H9 (cell line): ENCODE measurements around the gene ACKR4. TPM values are rescaled to one million over a fixed set of nuclear protein-coding genes. Genes with fewer than 3 reads are reported as not detected.

ENCODE experiments used
- DNase-seq: peaks from one replicate; pipeline ENCODE4 v3.0.0-alpha.2; 2017
- H2AFZ ChIP-seq: one replicate; pipeline ENCODE4 v1.6.1; 2013; ENCODE audit warnings: mild to moderate bottlenecking, low read length, control low read depth, moderate library complexity
- H2AK5ac ChIP-seq: 2 replicates; pipeline ENCODE4 v1.6.1; 2013; ENCODE audit warnings: low read length, control low read depth, mixed read lengths; ENCODE audit not compliant: insufficient read length
- H2BK120ac ChIP-seq: one replicate; pipeline ENCODE4 v1.6.1; 2013; ENCODE audit warnings: low read depth, mild to moderate bottlenecking, low read length, control low read depth, inconsistent platforms; ENCODE audit not compliant: poor library complexity, severe bottlenecking
- H2BK12ac ChIP-seq: 2 replicates; pipeline ENCODE4 v1.6.1; 2013; ENCODE audit warnings: low read length, control low read depth, mixed read lengths, low read depth; ENCODE audit not compliant: insufficient read length
- H2BK15ac ChIP-seq: 2 replicates; pipeline ENCODE4 v1.6.1; 2013; ENCODE audit warnings: low read depth, low read length, control low read depth
- H2BK20ac ChIP-seq: one replicate; pipeline ENCODE4 v1.6.1; 2013; ENCODE audit warnings: low read depth, mild to moderate bottlenecking, low read length, control low read depth, inconsistent platforms; ENCODE audit not compliant: poor library complexity, severe bottlenecking
- H2BK5ac ChIP-seq: 2 replicates; pipeline ENCODE4 v1.6.1; 2013; ENCODE audit warnings: low read length, control low read depth, mixed read lengths; ENCODE audit not compliant: insufficient read length
- H3K14ac ChIP-seq: 2 replicates; pipeline ENCODE4 v1.6.1; 2013; ENCODE audit warnings: low read length, control low read depth; ENCODE audit not compliant: insufficient read depth
- H3K18ac ChIP-seq: 2 replicates; pipeline ENCODE4 v1.6.1; 2013; ENCODE audit warnings: low read depth, mild to moderate bottlenecking, mixed read lengths, low read length, control low read depth; ENCODE audit not compliant: insufficient read length
- H3K23ac ChIP-seq: 2 replicates; pipeline ENCODE4 v1.6.1; 2013; ENCODE audit warnings: low read length, control low read depth, mixed read lengths, low read depth; ENCODE audit not compliant: insufficient read length
- H3K23me2 ChIP-seq: 2 replicates; pipeline ENCODE4 v1.6.1; 2013; ENCODE audit warnings: low read depth, mild to moderate bottlenecking, mixed read lengths, low read length, control low read depth; ENCODE audit not compliant: insufficient read length, poor library complexity, severe bottlenecking
- H3K27ac ChIP-seq: 2 replicates; pipeline ENCODE4 v1.5.1; 2013; ENCODE audit warnings: low read length, control low read depth, mixed read lengths, low read depth; ENCODE audit not compliant: insufficient read length
- H3K27me3 ChIP-seq: 2 replicates; pipeline ENCODE4 v1.6.1; 2013; ENCODE audit warnings: low read length, control low read depth, inconsistent platforms; ENCODE audit not compliant: insufficient read depth
- H3K4ac ChIP-seq: 2 replicates; pipeline ENCODE4 v1.6.1; 2013; ENCODE audit warnings: low read depth, mild to moderate bottlenecking, control low read depth, inconsistent platforms, low read length, moderate library complexity
- H3K4me1 ChIP-seq: 2 replicates; pipeline ENCODE4 v1.6.1; 2013; ENCODE audit warnings: low read length, control low read depth, inconsistent platforms; ENCODE audit not compliant: insufficient read depth
- H3K4me2 ChIP-seq: 2 replicates; pipeline ENCODE4 v1.6.1; 2013; ENCODE audit warnings: low read length, control low read depth, mixed read lengths; ENCODE audit not compliant: insufficient read length, insufficient read depth
- H3K56ac ChIP-seq: 2 replicates; pipeline ENCODE4 v1.6.1; 2013; ENCODE audit warnings: low read depth, mild to moderate bottlenecking, mixed read lengths, low read length, control low read depth; ENCODE audit not compliant: insufficient read length
- H3K79me1 ChIP-seq: 2 replicates; pipeline ENCODE4 v1.6.1; 2013; ENCODE audit warnings: low read depth, mild to moderate bottlenecking, moderate library complexity, low read length, control low read depth, inconsistent platforms; ENCODE audit not compliant: insufficient read depth, poor library complexity, severe bottlenecking
- H3K79me2 ChIP-seq: 2 replicates; pipeline ENCODE4 v1.6.1; 2013; ENCODE audit warnings: low read length, control low read depth, inconsistent platforms; ENCODE audit not compliant: insufficient read depth
- H3K9ac ChIP-seq: 2 replicates; pipeline ENCODE4 v1.6.1; 2013; ENCODE audit warnings: low read length, control low read depth, mixed read lengths; ENCODE audit not compliant: insufficient read length; ENCODE audit errors: extremely low read depth
- H3K9me3 ChIP-seq: one replicate; pipeline ENCODE4 v1.6.1; 2013; ENCODE audit warnings: low read depth, low read length, inconsistent platforms; ENCODE audit not compliant: control insufficient read depth
- H3T11ph ChIP-seq: one replicate; pipeline ENCODE4 v1.6.1; 2013; ENCODE audit warnings: mild to moderate bottlenecking, low read length, control low read depth, inconsistent platforms
- H4K20me1 ChIP-seq: one replicate; pipeline ENCODE4 v1.6.1; 2013; ENCODE audit not compliant: control insufficient read depth, insufficient read length, insufficient read depth
- H4K5ac ChIP-seq: 2 replicates; pipeline ENCODE4 v1.6.1; 2013; ENCODE audit warnings: low read depth, mild to moderate bottlenecking, mixed read lengths, low read length, control low read depth; ENCODE audit not compliant: insufficient read length
- H4K8ac ChIP-seq: replicated peaks from 2 replicates; pipeline ENCODE4 v1.6.1; 2013; ENCODE audit warnings: low read length, control low read depth, mixed read lengths, low read depth; ENCODE audit not compliant: insufficient read length
- H4K91ac ChIP-seq: 2 replicates; pipeline ENCODE4 v1.6.1; 2013; ENCODE audit warnings: low read depth, mild to moderate bottlenecking, moderate library complexity, mixed read lengths, low read length, control low read depth; ENCODE audit not compliant: insufficient read length
- H3K27ac Mint-ChIP-seq, 3 experiments: 2 replicates in 2 of 3; 3 replicates in 1 of 3; pipeline ENCODE4 v1.8.0; 2020 to 2021; ENCODE audit warnings: mixed read lengths in 3 of 3, mild to moderate bottlenecking in 1 of 3, moderate library complexity in 1 of 3
- H3K27me3 Mint-ChIP-seq: 2 replicates; pipeline ENCODE4 v1.8.0; 2021; ENCODE audit warnings: low read depth, mild to moderate bottlenecking, moderate library complexity, mixed read lengths
- H3K36me3 Mint-ChIP-seq, 3 experiments: 2 replicates in 2 of 3; 3 replicates in 1 of 3; pipeline ENCODE4 v1.8.0; 2020 to 2021; ENCODE audit warnings: low read depth in 3 of 3, mixed read lengths in 3 of 3; ENCODE audit not compliant: insufficient read depth in 1 of 3
- H3K4me1 Mint-ChIP-seq, 2 experiments: 2 replicates each; pipeline ENCODE4 v1.8.0; 2020; ENCODE audit warnings: mixed read lengths in 2 of 2
- H3K4me3 Mint-ChIP-seq, 2 experiments: 2 replicates in 1 of 2; 3 replicates in 1 of 2; pipeline ENCODE4 v1.8.0; 2020 to 2021; ENCODE audit warnings: mild to moderate bottlenecking in 2 of 2, mixed read lengths in 2 of 2, moderate library complexity in 1 of 2
- H3K9me3 Mint-ChIP-seq, 2 experiments: 2 replicates in 1 of 2; 3 replicates in 1 of 2; pipeline ENCODE4 v1.8.0; 2020; ENCODE audit warnings: mild to moderate bottlenecking in 2 of 2, mixed read lengths in 2 of 2, moderate library complexity in 1 of 2
- WGBS: extraction: QIAGEN DNeasy Blood & Tissue Kit; methylation state at CpG from one replicate; pipeline ENCODE4 v1.1.7; 2013; ENCODE audit warnings: missing lambda C conversion rate, low lambda C conversion rate, mixed read lengths; ENCODE audit not compliant: insufficient read length; ENCODE audit errors: extremely low coverage; 5-methylcytosine and 5-hydroxymethylcytosine counted together
- total RNA-seq: library from RNA; stranded (reverse); gene quantifications from 2 replicates; pipeline ENCODE4 v1.2.1, GENCODE V29; 2021
- TF ChIP-seq, protein P1 (sequence below): fragments of 200-600 bp; sonication (generic); conservative IDR thresholded peaks from 3 replicates; pipeline ENCODE4 v1.8.0; 2021; ENCODE audit warnings: antibody characterized with exemption, mild to moderate bottlenecking

The ACKR4 gene
- total RNA-seq, 1 experiment from 2014 or later, result not detected

DNA sequence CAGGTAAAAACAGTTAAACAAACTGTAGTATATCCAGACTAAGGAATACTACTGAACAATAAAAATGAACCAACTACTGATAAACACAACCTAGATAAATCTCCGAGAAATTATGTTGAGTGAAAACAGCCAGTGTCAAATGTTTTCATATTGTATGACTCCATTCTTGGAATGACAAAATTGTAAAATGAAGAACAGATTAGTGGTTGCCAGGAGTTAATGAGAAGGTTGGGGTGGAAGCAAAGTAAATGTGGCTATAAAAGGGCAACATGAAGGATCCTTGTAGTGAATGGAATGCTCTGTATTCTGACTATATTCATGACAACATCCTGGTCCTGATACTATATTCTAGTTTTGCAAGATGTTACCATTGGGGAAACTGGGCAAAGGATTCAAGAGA is 27.5 kb upstream of the ACKR4 start:
- Histone ChIP-seq H2BK20ac (no peak overlapping the region), H3K23me2 (no peaks in the 10 kb centered on the region), H2BK120ac (no peak overlapping the region), H3K79me1 (no peaks in the 10 kb centered on the region), H4K8ac (no peak overlapping the region), H4K20me1 (no peaks in the 10 kb centered on the region), H3K4me1 (no peaks in the 10 kb centered on the region), H3K4ac (no peak overlapping the region), H3K9me3 (no peaks in the 10 kb centered on the region), H4K91ac (no peak overlapping the region), H2AFZ (no peak overlapping the region), H2BK15ac (no peak overlapping the region), H3K27me3 (no peaks in the 10 kb centered on the region), H4K5ac (no peak overlapping the region), H3K9ac (no peak overlapping the region), H2BK12ac (no peak overlapping the region), H2BK5ac (no peak overlapping the region), H3T11ph (no peak overlapping the region), H3K23ac (no peak overlapping the region), H3K56ac (no peak overlapping the region), H3K4me2 (no peak overlapping the region), H2AK5ac (no peak overlapping the region), H3K14ac (no peak overlapping the region), H3K27ac (no peak overlapping the region), H3K18ac (no peak overlapping the region), H3K79me2 (no peaks in the 10 kb centered on the region)
- TF ChIP-seq, protein P1, sequence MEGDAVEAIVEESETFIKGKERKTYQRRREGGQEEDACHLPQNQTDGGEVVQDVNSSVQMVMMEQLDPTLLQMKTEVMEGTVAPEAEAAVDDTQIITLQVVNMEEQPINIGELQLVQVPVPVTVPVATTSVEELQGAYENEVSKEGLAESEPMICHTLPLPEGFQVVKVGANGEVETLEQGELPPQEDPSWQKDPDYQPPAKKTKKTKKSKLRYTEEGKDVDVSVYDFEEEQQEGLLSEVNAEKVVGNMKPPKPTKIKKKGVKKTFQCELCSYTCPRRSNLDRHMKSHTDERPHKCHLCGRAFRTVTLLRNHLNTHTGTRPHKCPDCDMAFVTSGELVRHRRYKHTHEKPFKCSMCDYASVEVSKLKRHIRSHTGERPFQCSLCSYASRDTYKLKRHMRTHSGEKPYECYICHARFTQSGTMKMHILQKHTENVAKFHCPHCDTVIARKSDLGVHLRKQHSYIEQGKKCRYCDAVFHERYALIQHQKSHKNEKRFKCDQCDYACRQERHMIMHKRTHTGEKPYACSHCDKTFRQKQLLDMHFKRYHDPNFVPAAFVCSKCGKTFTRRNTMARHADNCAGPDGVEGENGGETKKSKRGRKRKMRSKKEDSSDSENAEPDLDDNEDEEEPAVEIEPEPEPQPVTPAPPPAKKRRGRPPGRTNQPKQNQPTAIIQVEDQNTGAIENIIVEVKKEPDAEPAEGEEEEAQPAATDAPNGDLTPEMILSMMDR, result no peak
- no peaks in the 10 kb centered on the region for H3K27me3 Mint-ChIP-seq
- no peak overlapping the region for H3K4me3 Mint-ChIP-seq
- no peak for DNase-seq
- peaks cover 6 to 13% (median 11%) of the 10 kb centered on the region in 3 experiments; a peak in 6 of 7 replicates for H3K36me3 Mint-ChIP-seq
- no peak overlapping the region for H3K27ac Mint-ChIP-seq
- peaks cover 0 to 4% of the 10 kb centered on the region in 2 experiments; a peak in 3 of 5 replicates for H3K9me3 Mint-ChIP-seq
- no CpG with 5 or more reads among the region's 1 CpG for WGBS
- no peaks in the 10 kb centered on the region for H3K4me1 Mint-ChIP-seq
